ENCODE measurements around the gene HECTD4.

HECTD4 gene

GRCh38 chr12:112322441-112322840 lies 59.8 kb downstream of the HECTD4 start:
- DNase-seq (ENCODE audit: low read depth), result no peak

- no peak for DNase-seq (ENCODE audit: low read depth)
Measured at GRCh38 chr12:112321245-112321644, 61.0 kb downstream of the HECTD4 start.

- DNase-seq (ENCODE audit: low read depth), result no peak
Measured at GRCh38 chr12:112319395-112319794, 62.8 kb downstream of the HECTD4 start.

GRCh38 chr12:112317481-112317880 lies 64.8 kb downstream of the HECTD4 start:
- no peak for DNase-seq (ENCODE audit: low read depth)

GRCh38 chr12:112314981-112315380 lies 67.2 kb downstream of the HECTD4 start:
- no peak for DNase-seq (ENCODE audit: low read depth)

- DNase-seq (ENCODE audit: low read depth), result no peak
Measured at GRCh38 chr12:112309797-112310196, 72.4 kb downstream of the HECTD4 start.

- DNase-seq (ENCODE audit: low read depth), result no peak
Measured at GRCh38 chr12:112308652-112309051, 73.6 kb downstream of the HECTD4 start.

GRCh38 chr12:112308161-112308560 lies 74.1 kb downstream of the HECTD4 start:
- no peak for DNase-seq (ENCODE audit: low read depth)

- DNase-seq (ENCODE audit: low read depth), result no peak
Measured at GRCh38 chr12:112307317-112308011, 74.8 kb downstream of the HECTD4 start.

GRCh38 chr12:112305951-112306350 lies 76.3 kb downstream of the HECTD4 start:
- no peak for DNase-seq (ENCODE audit: low read depth)

- DNase-seq (ENCODE audit: low read depth), result no peak
Measured at GRCh38 chr12:112304436-112304835, 77.8 kb downstream of the HECTD4 start.

- no peak for DNase-seq (ENCODE audit: low read depth)
Measured at GRCh38 chr12:112303799-112304198, 78.4 kb downstream of the HECTD4 start.

GRCh38 chr12:112303004-112303403 lies 79.2 kb downstream of the HECTD4 start:
- DNase-seq (ENCODE audit: low read depth), result peak; percentile 21

GRCh38 chr12:112299704-112300103 lies 82.5 kb downstream of the HECTD4 start:
- DNase-seq (ENCODE audit: low read depth), result no peak

- DNase-seq (ENCODE audit: low read depth), result no peak
Measured at GRCh38 chr12:112297188-112297587, 85.0 kb downstream of the HECTD4 start.

- no peak for DNase-seq (ENCODE audit: low read depth)
Measured at GRCh38 chr12:112296183-112296582, 86.0 kb downstream of the HECTD4 start.

GRCh38 chr12:112294793-112295192 lies 87.4 kb downstream of the HECTD4 start:
- no peak for DNase-seq (ENCODE audit: low read depth)

GRCh38 chr12:112288638-112289037 lies 93.6 kb downstream of the HECTD4 start:
- no peak for DNase-seq (ENCODE audit: low read depth)

- DNase-seq (ENCODE audit: low read depth), result no peak
Measured at GRCh38 chr12:112285600-112286401, 96.4 kb downstream of the HECTD4 start.

GRCh38 chr12:112283546-112283945 lies 98.7 kb downstream of the HECTD4 start:
- no peak for DNase-seq (ENCODE audit: low read depth)

GRCh38 chr12:112282920-112283319 lies 99.3 kb downstream of the HECTD4 start:
- no peak for DNase-seq (ENCODE audit: low read depth)

- DNase-seq (ENCODE audit: low read depth), result no peak
Measured at GRCh38 chr12:112275836-112276235, 106.4 kb downstream of the HECTD4 start.

GRCh38 chr12:112275207-112275606 lies 107.0 kb downstream of the HECTD4 start:
- DNase-seq (ENCODE audit: low read depth), result no peak

GRCh38 chr12:112270673-112271072 lies 111.6 kb downstream of the HECTD4 start:
- no peak for DNase-seq (ENCODE audit: low read depth)

All from activated T-helper 9 cell treated with anti-CD3 and anti-CD28 coated beads, Interleukin-2, amount 50 U/mL, for 16 hours (primary cell).